Lower leg skin (tissue), 4 donors: Measurements from ENCODE around the gene PEX14. TPM values are rescaled to one million over a fixed set of nuclear protein-coding genes. Genes with fewer than 3 reads are reported as not detected.

Experiments used
- DNase-seq, 2 donors: peaks; one replicate each; pipeline ENCODE4 v3.0.0-alpha.2; 2019; ENCODE audit warnings: low spot score in 2 of 2
- H3K4me3 ChIP-seq: fragments of 200-600 bp; sonication (generic); 2 replicates; pipeline ENCODE4 v1.5.1; 2017; ENCODE audit warnings: mild to moderate bottlenecking, low read depth; ENCODE audit not compliant: poor library complexity, severe bottlenecking
- CTCF ChIP-seq, 3 donors: fragments of 450-650 bp; IDR thresholded peaks; one replicate each; pipeline ENCODE4 v1.5.1; 2016; ENCODE audit warnings: antibody characterized with exemption in 3 of 3, mild to moderate bottlenecking in 3 of 3, moderate library complexity in 2 of 3
- POLR2A ChIP-seq, 2 donors: fragments of 450-650 bp; IDR thresholded peaks; one replicate each; pipeline ENCODE4 v1.6.1; 2016 to 2017; ENCODE audit warnings: antibody characterized with exemption in 2 of 2, mild to moderate bottlenecking in 1 of 2, moderate library complexity in 1 of 2
- WGBS, 2 donors: methylation state at CpG; one replicate each; pipeline ENCODE4 v1.1.5; 2018; 5-methylcytosine and 5-hydroxymethylcytosine counted together
- intact Hi-C: fragments of 100-400 bp; cut with DNase I; formaldehyde crosslinking; loops from one replicate; pipeline ENCODE4 v1.15.0; 2023; ENCODE audit warnings: low total_unique reads
- total RNA-seq, 4 donors: library from RNA; depleted of rRNA; stranded (reverse); fragments of >200 nt; gene quantifications; one replicate each; pipeline ENCODE4 v1.1.0, GENCODE V29; 2016

PEX14 gene
- total RNA-seq, 4 donors from 2014 or later: 14.1 to 22.8 (median 18.9) TPM

GRCh38 chr1:10652626-10653025 is 177.9 kb downstream of the PEX14 start:
- no peak for DNase-seq
- no peak overlapping the region for H3K4me3 ChIP-seq
- TF ChIP-seq POLR2A (IDR thresholded peaks at IDR 0.05) (no peak), CTCF (IDR thresholded peaks at IDR 0.05) (no peak)
- intact Hi-C loops: no loop called here
- 85 to 92% methylated on average over 12 of the region's 12 CpGs for WGBS, 2 donors

DNA sequence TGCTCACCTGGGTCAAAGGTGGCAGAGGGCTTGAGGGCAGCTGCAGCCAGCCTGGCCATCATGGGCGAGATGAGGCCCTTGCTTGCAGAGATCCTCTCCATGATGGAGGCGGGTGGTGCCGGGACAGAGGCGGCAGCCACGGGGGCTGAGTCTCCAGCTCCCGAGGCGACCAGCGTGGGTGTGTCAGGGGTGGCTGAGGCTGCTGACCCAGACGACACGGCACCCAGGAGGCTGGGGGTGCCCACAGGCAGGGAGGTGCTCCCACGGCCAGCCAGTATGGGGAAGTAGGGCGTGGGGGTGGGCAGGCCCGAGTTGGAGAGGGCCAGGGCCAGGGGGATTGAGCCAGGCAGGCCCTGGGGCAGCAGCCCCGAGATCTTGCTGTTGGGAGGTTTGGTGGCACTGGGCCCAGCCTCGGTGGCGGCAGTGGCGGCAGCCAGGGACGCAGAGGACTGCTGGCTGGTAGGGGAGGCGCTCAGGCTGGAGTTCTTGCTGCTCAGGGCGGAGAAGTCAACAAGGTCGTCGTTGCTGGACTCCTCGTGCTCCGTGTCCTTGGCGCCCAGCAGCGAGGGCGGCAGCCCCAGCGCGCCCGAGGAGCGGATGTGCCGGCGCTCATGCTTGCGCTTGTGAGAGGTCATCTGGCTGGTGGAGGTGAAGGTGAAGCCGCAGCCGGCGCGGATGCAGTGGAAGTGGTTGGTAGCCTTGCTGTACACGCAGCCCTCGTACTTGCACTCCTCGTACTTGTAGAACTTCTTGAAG is 178.8 kb downstream of the PEX14 start:
- WGBS, 2 donors: 88 to 90% methylated on average over 37 to 38 of the region's 41 CpGs
- H3K4me3 ChIP-seq: no peak overlapping the region
- DNase-seq: no peak
- intact Hi-C loops: no loop called here
- TF ChIP-seq CTCF (IDR thresholded peaks at IDR 0.05): no peak
- TF ChIP-seq POLR2A (IDR thresholded peaks at IDR 0.05): no peak

DNA sequence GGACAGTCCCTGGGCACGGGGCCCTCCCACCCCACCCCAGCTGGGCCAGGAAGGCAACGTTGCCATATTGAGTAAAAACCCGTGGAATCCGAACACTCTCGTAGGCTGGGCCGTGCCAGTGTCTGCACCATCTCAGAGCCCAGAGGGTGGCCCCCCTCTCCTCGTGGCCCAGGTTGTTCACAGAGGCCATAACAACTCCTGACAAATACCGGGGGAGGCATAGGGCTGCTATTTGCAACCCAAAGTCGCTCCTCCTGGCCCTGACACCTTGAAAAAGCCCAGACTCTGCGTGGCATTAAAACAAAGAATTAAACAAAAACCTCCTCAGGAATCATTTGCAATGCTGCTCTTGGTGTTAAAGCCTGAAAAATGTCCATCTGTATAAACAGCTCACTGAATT is 180.3 kb downstream of the PEX14 start:
- DNase-seq: no peak
- intact Hi-C loops: no loop called here

DNA sequence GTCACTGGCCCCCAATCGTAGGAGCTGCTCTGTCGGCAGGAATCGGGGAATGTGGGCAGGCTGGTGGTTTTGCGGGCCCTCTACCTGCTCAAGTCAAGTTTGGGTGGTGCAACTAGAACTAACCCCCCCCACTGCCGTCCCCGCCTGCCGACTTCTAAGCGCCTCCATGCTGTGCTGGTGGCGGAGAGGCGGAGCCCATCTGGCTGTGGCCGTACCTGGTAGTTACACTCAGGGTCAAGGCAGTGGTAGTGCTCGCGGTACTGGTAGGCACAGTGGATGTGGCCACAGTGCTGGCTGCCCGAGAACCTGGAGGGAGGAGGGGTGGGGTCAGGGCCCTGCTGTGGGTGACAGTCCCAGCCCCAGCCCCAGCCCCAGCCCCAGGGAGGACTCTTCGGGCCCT is 181.7 kb downstream of the PEX14 start:
- DNase-seq: no peak
- intact Hi-C loops: no loop called here
- H3K4me3 ChIP-seq: no peak overlapping the region
- 75 to 82% methylated on average over 2 to 13 of the region's 15 CpGs for WGBS, 2 donors
- TF ChIP-seq POLR2A (IDR thresholded peaks at IDR 0.05) (no peak), CTCF (IDR thresholded peaks at IDR 0.05) (no peak)

More for the DNA sequence above, 180.3 kb downstream of the PEX14 start:
- TF ChIP-seq CTCF (IDR thresholded peaks at IDR 0.05) (no peak), POLR2A (IDR thresholded peaks at IDR 0.05) (no peak)
- 86 to 91% methylated on average over 10 of the region's 10 CpGs for WGBS, 2 donors
- H3K4me3 ChIP-seq: no peak overlapping the region

DNA sequence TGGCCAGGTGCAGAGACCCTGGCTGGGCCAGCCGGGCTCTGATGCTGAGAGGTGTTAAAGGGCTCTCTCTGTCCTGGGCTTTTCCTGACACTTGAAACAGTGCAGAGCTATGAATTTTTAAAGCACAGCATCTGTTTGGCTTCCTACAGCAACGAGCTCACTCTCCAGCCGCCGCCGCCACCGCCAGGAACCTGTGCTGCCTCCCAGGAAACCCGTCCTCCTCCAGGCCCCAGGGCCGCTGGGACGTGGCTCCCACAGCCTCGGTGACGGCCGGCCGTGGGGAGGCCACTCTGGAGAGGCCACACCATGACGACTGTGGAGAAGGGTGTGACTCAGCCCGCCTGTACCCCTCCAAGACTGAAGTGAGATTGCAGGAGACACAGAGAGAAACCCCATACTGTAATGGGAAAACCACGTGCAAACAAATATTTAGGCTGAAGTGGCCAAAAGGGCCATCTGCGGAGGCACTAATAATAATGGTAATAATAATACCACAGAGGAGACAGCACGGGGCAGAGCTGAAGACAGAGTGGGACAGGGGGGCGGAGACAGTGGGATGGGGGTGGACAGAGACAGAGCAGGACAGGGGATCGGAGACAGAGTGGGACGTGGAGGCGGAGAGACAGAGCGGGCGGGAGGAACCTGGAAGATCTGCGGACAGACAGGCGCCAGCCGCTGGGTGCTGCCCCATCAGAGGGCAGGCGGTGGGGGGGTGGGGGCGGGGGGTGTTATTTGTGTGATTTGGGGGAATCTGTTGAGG is 182.5 kb downstream of the PEX14 start:
- intact Hi-C loops: no loop called here
- WGBS, 2 donors: 72 to 75% methylated on average over 22 to 29 of the region's 29 CpGs
- H3K4me3 ChIP-seq: no peak overlapping the region
- TF ChIP-seq CTCF (IDR thresholded peaks at IDR 0.05): no peak
- TF ChIP-seq POLR2A (IDR thresholded peaks at IDR 0.05): no peak
- DNase-seq: no peak
